A549 (cell line): ENCODE measurements around the gene RAP1GDS1.

Experiments
- BHLHE40 ChIP-seq: IDR thresholded peaks from 2 replicates; pipeline ENCODE4 v1.6.1; 2012; ENCODE audit warnings: low read depth, low read length, inconsistent platforms
- CEBPB ChIP-seq, 2 experiments: fragments of >200 bp in 1 of 2; sonication (Bioruptor Twin) in 1 of 2; formaldehyde crosslinking in 1 of 2; IDR thresholded peaks; 2 replicates each; pipeline ENCODE4 v1.6.1; 2012 to 2016
- ESRRA ChIP-seq: fragments of 150-350 bp; IDR thresholded peaks from 2 replicates; pipeline ENCODE4 v1.6.1; 2014; ENCODE audit warnings: mild to moderate bottlenecking, low read length, borderline replicate concordance
- JUN ChIP-seq, 2 experiments: fragments of >200 bp; sonication (Bioruptor Twin); formaldehyde crosslinking; IDR thresholded peaks; 2 replicates in 1 of 2; 3 replicates in 1 of 2; pipeline ENCODE4 v1.6.1; 2016 to 2017
- JUNB ChIP-seq: fragments of >200 bp; sonication (Bioruptor Twin); formaldehyde crosslinking; IDR thresholded peaks from 2 replicates; pipeline ENCODE4 v1.6.1; 2016
- POLR2A ChIP-seq: IDR thresholded peaks from 2 replicates; pipeline ENCODE4 v1.6.1; 2012; ENCODE audit warnings: mild to moderate bottlenecking, low read length
- POLR2AphosphoS2 ChIP-seq: conservative IDR thresholded peaks from 2 replicates; pipeline ENCODE4 v1.6.1; 2012; ENCODE audit warnings: low read length, improper control_type of control experiment, inconsistent platforms
- RCOR1 ChIP-seq: fragments of 150-350 bp; IDR thresholded peaks from 2 replicates; pipeline ENCODE4 v1.6.1; 2014; ENCODE audit warnings: antibody characterized with exemption, low read length, low read depth
- RFX5 ChIP-seq: fragments of 450-650 bp; IDR thresholded peaks from 2 replicates; pipeline ENCODE4 v1.7.1; 2014; ENCODE audit warnings: antibody characterized with exemption, mild to moderate bottlenecking, moderate library complexity
- SMC3 ChIP-seq: fragments of >200 bp; sonication (Bioruptor Twin); formaldehyde crosslinking; IDR thresholded peaks from 3 replicates; pipeline ENCODE4 v1.6.1; 2018; ENCODE audit warnings: inconsistent platforms
- TF ChIP-seq, protein P1 (sequence below): fragments of >200 bp; sonication (Bioruptor Twin); formaldehyde crosslinking; IDR thresholded peaks from 3 replicates; pipeline ENCODE4 v1.5.1; 2016
- TF ChIP-seq, protein P2 (sequence below): fragments of 450-650 bp; IDR thresholded peaks from 2 replicates; pipeline ENCODE4 v1.6.1; 2014; ENCODE audit warnings: antibody characterized with exemption
- TF ChIP-seq, protein P3 (sequence below): IDR thresholded peaks from 2 replicates; pipeline ENCODE4 v1.6.1; 2012

DNA sequence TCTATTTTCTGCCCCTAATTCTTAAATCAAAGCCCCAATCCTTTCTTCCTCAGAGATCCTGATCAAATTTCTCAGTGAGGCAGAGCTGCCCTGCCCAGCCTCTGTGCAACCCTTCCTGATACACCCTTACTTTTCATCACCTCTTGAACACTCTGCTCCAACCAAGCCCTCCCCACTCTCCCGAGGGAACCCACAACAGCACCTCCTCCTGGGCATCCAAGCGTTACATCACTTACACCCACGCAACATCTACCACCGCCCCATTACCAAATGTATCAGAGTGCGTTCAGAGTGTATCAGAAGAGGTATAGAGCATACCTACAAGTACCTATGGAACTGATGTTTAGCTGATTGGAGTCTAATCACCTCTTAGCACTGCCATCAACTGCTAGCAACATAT is 186.5 kb downstream of the RAP1GDS1 start:
- TF ChIP-seq POLR2A (no peak), SMC3 (no peak), RCOR1 (no peak), JUN (IDR thresholded peaks at IDR 0.05) (no peak), CEBPB (IDR thresholded peaks at IDR 0.05) (no peak), ESRRA (no peak), POLR2AphosphoS2 (no peak), JUNB (no peak), RFX5 (no peak), BHLHE40 (no peak)
- TF ChIP-seq, protein P1, sequence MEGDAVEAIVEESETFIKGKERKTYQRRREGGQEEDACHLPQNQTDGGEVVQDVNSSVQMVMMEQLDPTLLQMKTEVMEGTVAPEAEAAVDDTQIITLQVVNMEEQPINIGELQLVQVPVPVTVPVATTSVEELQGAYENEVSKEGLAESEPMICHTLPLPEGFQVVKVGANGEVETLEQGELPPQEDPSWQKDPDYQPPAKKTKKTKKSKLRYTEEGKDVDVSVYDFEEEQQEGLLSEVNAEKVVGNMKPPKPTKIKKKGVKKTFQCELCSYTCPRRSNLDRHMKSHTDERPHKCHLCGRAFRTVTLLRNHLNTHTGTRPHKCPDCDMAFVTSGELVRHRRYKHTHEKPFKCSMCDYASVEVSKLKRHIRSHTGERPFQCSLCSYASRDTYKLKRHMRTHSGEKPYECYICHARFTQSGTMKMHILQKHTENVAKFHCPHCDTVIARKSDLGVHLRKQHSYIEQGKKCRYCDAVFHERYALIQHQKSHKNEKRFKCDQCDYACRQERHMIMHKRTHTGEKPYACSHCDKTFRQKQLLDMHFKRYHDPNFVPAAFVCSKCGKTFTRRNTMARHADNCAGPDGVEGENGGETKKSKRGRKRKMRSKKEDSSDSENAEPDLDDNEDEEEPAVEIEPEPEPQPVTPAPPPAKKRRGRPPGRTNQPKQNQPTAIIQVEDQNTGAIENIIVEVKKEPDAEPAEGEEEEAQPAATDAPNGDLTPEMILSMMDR: no peak
- TF ChIP-seq, protein P2, sequence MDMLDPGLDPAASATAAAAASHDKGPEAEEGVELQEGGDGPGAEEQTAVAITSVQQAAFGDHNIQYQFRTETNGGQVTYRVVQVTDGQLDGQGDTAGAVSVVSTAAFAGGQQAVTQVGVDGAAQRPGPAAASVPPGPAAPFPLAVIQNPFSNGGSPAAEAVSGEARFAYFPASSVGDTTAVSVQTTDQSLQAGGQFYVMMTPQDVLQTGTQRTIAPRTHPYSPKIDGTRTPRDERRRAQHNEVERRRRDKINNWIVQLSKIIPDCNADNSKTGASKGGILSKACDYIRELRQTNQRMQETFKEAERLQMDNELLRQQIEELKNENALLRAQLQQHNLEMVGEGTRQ: no peak
- TF ChIP-seq, protein P3, sequence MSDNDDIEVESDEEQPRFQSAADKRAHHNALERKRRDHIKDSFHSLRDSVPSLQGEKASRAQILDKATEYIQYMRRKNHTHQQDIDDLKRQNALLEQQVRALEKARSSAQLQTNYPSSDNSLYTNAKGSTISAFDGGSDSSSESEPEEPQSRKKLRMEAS: no peak
